GM19238 (cell line): ENCODE data around the gene ANXA2.
"Not testable (repeated sequence)": the region's sequence is repeated elsewhere in the genome, so short reads cannot be mapped to it uniquely, and the experiment has no call there.

Experiments
- DNase-seq: peaks from one replicate; pipeline ENCODE4 v3.0.0; 2011; ENCODE audit warnings: low spot score; ENCODE audit not compliant: insufficient read length

ANXA2 gene

GRCh38 chr15:60397772-60398445 lies at the start of gene ANXA2:
ANXA2 (minus strand) TSS chr15:60397986; CDS start chr15:60386075, 11,911 bp downstream.
- peak; percentile 76 for DNase-seq

GRCh38 chr15:60444289-60444912 lies 46.6 kb upstream of the ANXA2 start:
- DNase-seq: no peak

DNA sequence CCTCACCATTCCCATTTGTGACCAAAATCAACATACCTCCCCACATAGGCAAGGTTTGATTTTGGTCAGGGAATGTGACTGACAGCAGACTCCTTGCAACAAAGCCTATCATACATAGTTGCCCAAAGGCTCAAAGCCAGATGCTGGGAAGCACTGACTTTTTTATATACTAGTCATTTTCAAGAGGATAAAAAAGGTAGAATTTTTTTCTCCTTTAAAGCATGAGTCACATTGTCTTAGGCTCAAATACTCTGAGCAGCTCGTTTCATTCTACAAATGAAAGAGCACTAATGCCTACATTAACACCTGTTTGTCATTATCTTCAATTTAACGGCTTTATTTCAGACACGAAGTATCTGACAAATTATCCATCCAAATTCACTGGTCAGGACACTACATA lies 45.0 kb upstream of the ANXA2 start:
- no peak for DNase-seq

GRCh38 chr15:60442031-60442650 lies 44.4 kb upstream of the ANXA2 start:
- DNase-seq: no peak

- DNase-seq: no peak
Observed at GRCh38 chr15:60441331-60441730, 43.5 kb upstream of the ANXA2 start.

DNA sequence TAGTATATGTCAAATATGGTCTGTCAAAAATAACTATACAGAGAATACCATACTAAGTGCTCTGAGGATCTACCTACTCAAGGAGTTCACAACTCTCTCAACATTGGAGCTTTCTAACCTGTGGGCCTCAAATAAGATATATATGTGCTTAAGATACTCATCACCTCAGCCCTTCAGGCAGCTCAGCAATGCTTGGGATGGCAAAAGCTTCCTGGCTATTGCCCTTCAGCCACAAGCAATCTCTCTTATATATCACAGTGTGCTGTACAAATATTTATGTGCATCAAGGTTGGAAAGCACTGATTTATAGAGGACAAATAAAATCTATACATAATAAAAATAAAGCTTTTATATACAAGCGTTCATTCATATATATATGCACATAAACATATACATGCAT lies 40.9 kb upstream of the ANXA2 start:
- no peak for DNase-seq

DNA sequence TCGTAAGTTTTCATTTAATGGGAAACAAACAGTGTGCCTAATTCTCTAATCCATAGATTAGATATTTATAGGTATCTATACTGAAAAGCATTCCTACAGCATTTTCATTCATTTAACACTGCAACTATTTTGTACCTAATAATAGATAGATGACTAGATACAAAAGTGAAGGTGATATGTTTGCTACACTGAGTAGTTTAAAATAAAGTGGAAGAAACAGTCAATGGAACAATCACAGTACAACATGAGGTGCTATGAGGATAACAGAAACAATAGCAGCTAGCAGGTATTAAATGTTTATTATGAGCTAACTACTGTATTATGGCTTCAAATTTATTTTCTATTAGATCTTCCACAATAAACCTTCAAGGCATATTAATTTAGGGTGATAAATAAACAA lies 31.1 kb upstream of the ANXA2 start:
- no peak for DNase-seq

DNA sequence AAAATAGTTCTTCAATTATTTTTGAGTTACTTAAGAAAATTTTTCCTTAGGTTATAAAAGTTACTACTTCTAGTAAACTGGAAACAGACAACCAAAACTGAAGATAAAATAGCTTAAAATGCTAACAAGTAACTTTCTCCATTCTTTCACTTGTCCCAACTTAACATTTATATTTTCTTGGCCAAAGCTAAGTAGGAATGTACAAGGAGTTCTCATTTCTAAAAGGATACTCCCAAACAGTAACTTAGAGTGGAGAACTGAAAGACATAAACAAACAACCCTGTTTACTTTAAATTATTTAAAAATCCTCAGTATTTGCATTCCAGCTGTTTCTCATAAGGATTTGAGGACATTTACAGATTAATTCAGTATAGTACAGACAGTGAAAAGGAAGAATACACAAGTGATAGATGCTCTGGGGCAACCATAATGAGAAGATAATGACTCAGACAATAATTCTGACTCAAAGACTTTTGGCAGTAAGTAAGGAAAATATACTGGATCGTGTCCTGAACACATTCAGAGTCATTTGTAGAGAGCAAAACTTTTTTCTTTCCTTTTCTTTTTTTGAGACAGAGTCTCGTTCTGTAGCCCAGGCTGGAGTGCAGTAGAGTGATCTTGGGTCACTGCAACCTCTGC lies 29.2 kb upstream of the ANXA2 start:
- no peak for DNase-seq

DNA sequence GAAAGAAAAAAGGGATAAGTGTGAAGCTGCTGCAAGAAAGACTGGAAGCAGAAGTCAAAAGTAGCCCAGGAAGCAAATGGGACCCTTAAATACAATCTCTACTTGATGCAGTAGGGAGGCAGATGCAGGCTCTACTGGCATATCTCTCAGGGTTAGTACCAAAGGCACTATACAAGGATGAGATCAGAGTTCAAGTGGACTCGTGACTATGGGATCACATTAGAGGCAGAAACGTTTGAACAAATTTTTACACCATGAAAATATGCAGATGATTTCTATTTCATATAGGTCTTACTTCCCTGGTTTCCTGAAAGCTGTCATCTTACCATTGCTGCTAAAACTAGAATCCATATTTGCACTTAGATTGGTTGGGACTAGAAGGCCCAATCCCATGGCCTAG lies 27.7 kb upstream of the ANXA2 start:
- DNase-seq: no peak

- DNase-seq: no peak
Observed at GRCh38 chr15:60424006-60424405, 26.2 kb upstream of the ANXA2 start.

GRCh38 chr15:60423537-60423936 lies 25.8 kb upstream of the ANXA2 start:
- no peak for DNase-seq

DNA sequence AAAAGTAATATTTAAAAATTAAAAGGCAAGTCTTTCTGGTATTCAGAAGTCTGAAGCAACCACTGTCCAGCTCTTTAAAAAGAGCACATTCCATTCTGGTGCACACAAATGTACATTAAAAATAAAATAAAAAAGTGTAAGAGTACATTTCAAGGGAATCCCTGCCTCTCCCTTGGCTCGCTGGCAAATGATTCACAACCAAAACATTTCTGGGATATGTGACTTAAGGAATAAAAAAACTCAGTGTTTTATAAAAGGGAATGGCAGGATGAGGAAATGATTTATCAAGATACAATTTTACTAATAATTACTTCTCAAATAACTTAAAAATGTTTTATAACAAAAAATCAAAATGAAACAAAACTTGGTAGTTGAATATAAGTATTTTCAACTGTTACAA lies 23.8 kb upstream of the ANXA2 start:
- no peak for DNase-seq

DNA sequence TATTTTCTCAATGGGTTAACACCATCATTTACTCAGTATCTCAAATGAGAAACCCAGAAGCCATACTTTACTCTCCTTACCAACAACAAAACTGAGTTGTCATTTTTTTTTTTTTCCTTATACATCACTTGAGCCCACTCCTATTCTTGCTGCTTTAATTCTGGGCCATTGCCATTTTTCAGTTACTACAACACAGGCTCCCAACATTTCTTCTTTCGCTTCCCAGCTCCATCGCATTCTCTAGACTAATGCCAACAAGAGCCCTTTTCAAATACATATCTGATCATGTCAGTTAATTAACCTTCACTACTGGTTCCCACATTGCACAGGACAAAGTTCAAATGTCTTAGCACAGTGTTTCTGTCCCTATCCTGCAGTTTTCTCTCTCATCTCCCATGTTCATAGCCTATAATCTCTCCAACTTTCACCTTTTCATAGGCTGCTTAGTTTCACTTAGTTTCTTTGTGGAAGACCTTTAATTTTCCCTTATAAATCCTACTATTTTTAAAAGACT lies 22.5 kb upstream of the ANXA2 start:
- no peak for DNase-seq

GRCh38 chr15:60419753-60420152 lies 22.0 kb upstream of the ANXA2 start:
- no peak for DNase-seq

DNA sequence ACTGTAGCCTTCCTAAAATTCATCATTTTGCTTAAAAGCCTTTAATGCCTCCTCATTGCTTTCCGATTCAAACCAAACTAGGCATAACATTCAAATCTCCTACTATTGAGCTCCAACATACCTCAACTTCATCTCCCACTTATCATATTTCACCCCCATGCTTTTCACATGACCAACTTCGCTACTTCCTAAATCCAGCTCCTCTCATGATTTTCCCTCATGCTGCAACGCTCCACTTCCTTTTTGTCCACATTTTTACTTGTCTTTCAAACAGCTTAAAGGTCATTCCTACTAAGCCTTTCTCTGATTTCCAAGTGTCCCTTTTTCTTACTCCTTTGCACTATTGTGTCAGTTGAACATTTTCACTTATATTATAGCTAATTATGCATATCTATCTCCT lies 20.3 kb upstream of the ANXA2 start:
- DNase-seq: no peak

- DNase-seq: no peak
Observed at GRCh38 chr15:60417112-60417511, 19.3 kb upstream of the ANXA2 start.

- DNase-seq: no peak
Observed at GRCh38 chr15:60416484-60416883, 18.7 kb upstream of the ANXA2 start.

- no peak for DNase-seq
Observed at GRCh38 chr15:60414016-60414682, 16.4 kb upstream of the ANXA2 start.

DNA sequence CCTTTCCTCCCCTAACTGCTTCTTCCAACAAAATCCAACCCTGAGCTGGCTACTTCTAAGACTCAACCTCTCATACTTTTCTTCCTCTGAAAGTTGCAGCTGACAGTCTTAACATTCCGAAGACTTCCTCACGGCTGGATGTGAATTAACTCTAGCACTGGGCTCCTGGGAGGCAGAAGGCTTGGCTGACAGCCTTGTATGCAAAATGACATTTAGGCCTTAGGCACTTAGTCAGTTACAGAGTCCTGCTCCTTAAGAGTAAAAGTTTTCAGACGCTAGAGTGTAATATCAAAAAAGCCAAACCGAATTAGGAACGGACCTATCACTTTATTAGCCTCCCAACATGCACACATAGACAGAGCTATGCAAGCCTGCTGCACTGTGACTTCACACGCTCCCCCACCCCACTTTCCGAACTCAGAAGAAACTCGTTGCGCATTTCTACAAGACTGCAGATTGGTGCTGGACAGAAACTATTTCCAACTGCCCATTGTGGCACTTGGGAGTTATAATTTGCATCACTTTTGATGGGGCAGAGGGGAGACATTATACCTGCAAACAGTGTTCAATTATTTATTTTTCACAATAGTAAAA lies 15.5 kb upstream of the ANXA2 start:
- DNase-seq: no peak

DNA sequence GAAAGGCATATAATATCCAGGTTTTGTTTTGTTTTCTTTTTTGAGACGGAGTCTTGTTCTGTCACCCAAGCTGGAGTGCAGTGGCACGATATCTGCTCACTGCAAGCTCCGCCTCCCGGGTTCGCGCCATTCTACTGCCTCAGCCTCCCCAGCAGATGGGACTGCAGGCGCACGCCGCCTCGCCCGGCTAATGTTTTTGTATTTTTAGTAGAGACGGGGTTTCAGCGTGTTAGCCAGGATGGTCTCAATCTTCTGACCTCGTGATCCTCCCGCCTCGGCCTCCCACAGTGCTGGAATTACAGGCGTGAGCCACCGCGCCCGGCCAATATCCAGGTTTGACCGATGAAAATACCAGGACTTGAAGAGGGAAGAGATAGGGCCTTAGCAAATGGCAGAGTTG lies 15.0 kb upstream of the ANXA2 start:
- DNase-seq: not testable (repeated sequence)

DNA sequence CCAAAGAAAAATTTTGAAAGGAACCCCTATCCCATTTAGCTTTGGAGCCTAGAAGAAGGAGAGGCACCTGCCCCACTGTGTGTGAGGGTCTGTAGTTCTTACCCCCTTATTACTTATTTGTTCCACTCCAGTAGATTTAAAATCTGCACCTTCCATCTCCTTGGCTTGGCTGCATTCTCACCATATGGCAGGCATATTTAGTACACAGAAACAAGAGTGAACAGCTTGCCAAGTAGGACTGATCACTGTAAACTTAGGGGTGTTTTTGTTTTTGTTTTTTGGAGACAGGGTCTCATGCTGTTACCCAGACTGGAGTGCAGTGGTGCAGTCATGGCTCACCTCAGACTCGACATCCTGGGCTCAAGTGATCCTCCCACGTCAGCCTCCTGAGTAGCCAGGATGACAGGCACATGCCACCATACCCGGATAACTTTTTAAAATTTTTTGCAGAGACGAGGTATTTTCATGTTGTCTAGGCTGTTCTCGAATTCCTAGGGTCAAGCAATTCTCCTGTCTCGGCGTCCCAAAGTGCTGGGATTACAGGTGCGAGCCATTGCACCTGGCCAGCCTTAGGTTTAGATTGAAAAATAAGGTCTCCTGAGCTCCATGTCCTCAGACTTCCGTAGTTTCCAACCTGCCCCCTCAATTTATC lies 14.1 kb upstream of the ANXA2 start:
- DNase-seq: no peak
